Measurements from ENCODE around the gene ASPRV1.

- no peak for TF ChIP-seq POLR2A (IDR thresholded peaks at IDR 0.05; ENCODE audit: low read depth, low read length)
- TF ChIP-seq, protein P1, sequence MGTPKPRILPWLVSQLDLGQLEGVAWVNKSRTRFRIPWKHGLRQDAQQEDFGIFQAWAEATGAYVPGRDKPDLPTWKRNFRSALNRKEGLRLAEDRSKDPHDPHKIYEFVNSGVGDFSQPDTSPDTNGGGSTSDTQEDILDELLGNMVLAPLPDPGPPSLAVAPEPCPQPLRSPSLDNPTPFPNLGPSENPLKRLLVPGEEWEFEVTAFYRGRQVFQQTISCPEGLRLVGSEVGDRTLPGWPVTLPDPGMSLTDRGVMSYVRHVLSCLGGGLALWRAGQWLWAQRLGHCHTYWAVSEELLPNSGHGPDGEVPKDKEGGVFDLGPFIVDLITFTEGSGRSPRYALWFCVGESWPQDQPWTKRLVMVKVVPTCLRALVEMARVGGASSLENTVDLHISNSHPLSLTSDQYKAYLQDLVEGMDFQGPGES (IDR thresholded peaks at IDR 0.05), result no peak
- no peak for TF ChIP-seq POLR2AphosphoS2 (IDR thresholded peaks at IDR 0.05; ENCODE audit: low read depth, low read length)
These were observed 610 bp downstream of the ASPRV1 start for GRCh38 chr2:69960821-69961220.
